Dermis lymphatic vessel endothelial cell (primary cell): ENCODE results near the gene ARL6IP1. TPM values are rescaled to one million over a fixed set of nuclear protein-coding genes. Genes with fewer than 3 reads are reported as not detected.

Source experiments
- total RNA-seq: library from RNA; depleted of rRNA; stranded (reverse); fragments of >200 nt; gene quantifications from 2 replicates; pipeline ENCODE4 v1.2.1, GENCODE V29; 2014

The ARL6IP1 gene
- total RNA-seq = 715 and 1,315 TPM in 2 replicates

GRCh38 chr16:18801145-18801972 is at the start of gene ARL6IP1:
Gene ARL6IP1 (minus strand): TSS chr16:18801549. CDS start chr16:18801466, 83 bp downstream.

DNA sequence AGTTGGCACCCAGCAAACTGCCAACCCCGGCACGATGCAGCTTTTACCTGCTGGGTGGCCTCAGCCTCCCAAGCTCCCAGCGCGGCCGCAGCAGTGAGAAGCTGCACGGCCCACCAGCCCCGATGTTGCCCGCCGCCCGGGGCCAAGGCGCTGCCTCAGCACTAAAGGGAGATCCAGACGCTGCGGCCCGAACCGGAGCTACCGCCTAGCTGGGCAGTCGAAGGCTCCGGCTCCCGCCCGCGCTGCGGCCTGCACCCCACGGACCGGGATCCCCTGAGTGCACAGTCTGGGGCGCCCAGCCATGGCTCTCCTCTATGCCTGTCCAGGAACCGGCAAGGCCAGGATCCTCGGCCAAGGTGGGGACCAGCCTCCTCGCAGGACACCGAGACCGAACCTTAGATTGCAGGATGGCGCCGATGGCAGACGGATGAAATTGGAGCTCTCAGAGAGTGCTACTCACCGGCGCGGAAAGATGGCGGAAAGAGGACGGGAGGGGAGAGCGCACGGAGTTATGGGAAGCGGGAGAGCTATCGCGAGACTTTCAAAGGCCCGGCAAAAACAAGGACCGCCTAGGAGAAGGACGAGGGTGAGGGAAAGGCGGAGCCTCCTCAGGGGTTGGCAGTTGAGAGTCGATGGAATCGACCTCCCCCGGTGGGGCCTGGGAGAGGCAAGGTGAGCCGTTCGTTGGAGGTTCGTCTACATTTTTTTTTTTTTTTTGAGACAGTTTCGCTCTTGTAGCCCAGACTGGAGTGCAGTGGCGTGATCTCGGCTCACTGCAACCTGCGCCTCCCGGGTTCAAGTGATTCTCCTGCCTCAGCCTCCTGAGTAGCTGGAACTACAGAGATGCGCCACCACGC is 11.3 kb downstream of the ARL6IP1 start, which contains the start of gene RPS15A:
RPS15A (minus strand) TSS at position 485 of the 857 bp plus-strand sequence. CDS start 1,221 bp downstream, outside the sequence.

Other genes starting within 250 kb of the ARL6IP1 start
- gene NOMO2, start 239.5 kb downstream of the ARL6IP1 start, total RNA-seq = 110 and 118 TPM in 2 replicates
- 2,183 and 2,490 TPM in 2 replicates for gene RPS15A, start 11.2 kb downstream of the ARL6IP1 start, total RNA-seq
- gene SMG1, start 124.9 kb upstream of the ARL6IP1 start, total RNA-seq = 47.0 and 55.3 TPM in 2 replicates
- gene TMC7, start 182.4 kb upstream of the ARL6IP1 start, total RNA-seq = 3.4 and 3.7 TPM in 2 replicates